HepG2 (cell line): ENCODE measurements around the gene SMPD1.

ENCODE experiments used
- EZH2 ChIP-seq: conservative IDR thresholded peaks from 2 replicates; pipeline ENCODE4 v1.6.1; 2012; ENCODE audit warnings: mild to moderate bottlenecking, low read depth, low read length, moderate library complexity
- POLR2A ChIP-seq, 2 experiments: IDR thresholded peaks; 2 replicates each; pipeline ENCODE4 v1.6.1; 2011; ENCODE audit warnings: low read depth in 2 of 2, low read length in 2 of 2, mild to moderate bottlenecking in 1 of 2, moderate library complexity in 1 of 2; ENCODE audit not compliant: insufficient read depth in 1 of 2
- RAD21 ChIP-seq: fragments of 450-650 bp; formaldehyde crosslinking; IDR thresholded peaks from 2 replicates; pipeline ENCODE4 v1.5.0; 2020; ENCODE audit warnings: mild to moderate bottlenecking
- RORA ChIP-seq: sonication (generic); formaldehyde crosslinking; IDR thresholded peaks from 2 replicates; pipeline ENCODE4 v1.5.0; 2020; ENCODE audit warnings: mild to moderate bottlenecking, missing genetic modification reagents, moderate library complexity

DNA sequence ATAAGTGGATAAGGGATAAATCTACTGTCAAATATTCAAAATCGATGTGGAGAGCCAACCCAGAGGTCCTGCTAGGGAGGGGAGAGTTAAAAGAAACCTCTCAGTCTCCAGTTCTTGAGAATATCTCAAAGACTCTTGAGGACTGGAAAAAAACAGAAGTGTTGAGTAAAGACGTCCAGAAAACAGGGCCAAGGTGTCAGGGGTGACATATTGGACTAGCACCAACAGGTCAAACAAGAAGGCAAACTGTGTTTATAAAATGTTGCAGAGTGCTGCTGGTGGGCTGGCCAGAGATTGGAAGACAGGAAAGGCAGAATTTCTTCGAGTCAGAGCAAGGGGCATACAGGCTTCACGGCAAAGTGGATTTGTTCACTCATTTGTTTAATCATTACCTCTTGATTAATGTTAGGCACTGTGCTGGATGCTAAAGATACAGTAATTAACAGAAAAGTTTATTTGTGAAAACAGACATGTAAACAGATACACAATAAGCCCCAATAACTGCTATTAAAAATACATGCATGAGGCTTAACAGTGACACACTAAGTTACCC is 33.7 kb upstream of the SMPD1 start:
- TF ChIP-seq RAD21 (no peak), POLR2A (IDR thresholded peaks at IDR 0.05; ENCODE audit: insufficient read depth in 1 of 2, low read depth in 2 of 2, low read length in 2 of 2) (no peak), EZH2 (no peak), RORA (CRISPR knock-in tag) (no peak)
